BE2C (cell line): ENCODE results near the gene ANKRD61.

Source experiments
- DNase-seq: peaks from one replicate; pipeline ENCODE4 v3.0.0-alpha.2; 2020
- H3K27me3 ChIP-seq: fragments of 250-450 bp; sonication (Bioruptor Pico); 2 replicates; pipeline ENCODE4 v1.5.1; 2020; ENCODE audit warnings: mild to moderate bottlenecking
- H3K36me3 ChIP-seq: fragments of 250-450 bp; sonication (Bioruptor Pico); 2 replicates; pipeline ENCODE4 v1.5.1; 2020; ENCODE audit warnings: mild to moderate bottlenecking
- H3K4me1 ChIP-seq: fragments of 250-450 bp; sonication (Bioruptor Pico); 2 replicates; pipeline ENCODE4 v1.5.1; 2020
- H3K4me3 ChIP-seq: 2 replicates; pipeline ENCODE4 v1.5.1; 2011; ENCODE audit warnings: low read depth, low read length
- H3K9me3 ChIP-seq: fragments of 250-450 bp; sonication (Bioruptor Pico); 2 replicates; pipeline ENCODE4 v1.5.1; 2020
- CTCF ChIP-seq: IDR thresholded peaks from 2 replicates; pipeline ENCODE4 v1.5.1; 2012; ENCODE audit warnings: mild to moderate bottlenecking, low read depth, low read length

ANKRD61 gene

GRCh38 chr7:6022707-6023106 lies 8.5 kb upstream of the ANKRD61 start:
- no peak for TF ChIP-seq CTCF
- no peaks in the 10 kb centered on the region for H3K9me3 ChIP-seq
- no peaks in the 10 kb centered on the region for H3K27me3 ChIP-seq
- peaks cover 95% of the 10 kb centered on the region for H3K36me3 ChIP-seq
- no peak overlapping the region for H3K4me3 ChIP-seq
- no peak for DNase-seq
- H3K4me1 ChIP-seq = no peaks in the 10 kb centered on the region

- H3K9me3 ChIP-seq = no peaks in the 10 kb centered on the region
- H3K36me3 ChIP-seq = peaks cover 97% of the 10 kb centered on the region
- no peak for TF ChIP-seq CTCF
- no peaks in the 10 kb centered on the region for H3K4me1 ChIP-seq
- no peak overlapping the region for H3K4me3 ChIP-seq
- DNase-seq = no peak
- H3K27me3 ChIP-seq = no peaks in the 10 kb centered on the region
Measured at GRCh38 chr7:6023974-6024435, 7.2 kb upstream of the ANKRD61 start.

GRCh38 chr7:6026011-6026819 lies 5.0 kb upstream of the ANKRD61 start:
- TF ChIP-seq CTCF = peak; percentile 43
- peak; percentile 60 for DNase-seq
- peaks cover 88% of the 10 kb centered on the region for H3K36me3 ChIP-seq
- no peaks in the 10 kb centered on the region for H3K4me1 ChIP-seq
- H3K27me3 ChIP-seq = no peaks in the 10 kb centered on the region
- H3K4me3 ChIP-seq = no peak overlapping the region
- no peaks in the 10 kb centered on the region for H3K9me3 ChIP-seq

- Histone ChIP-seq H3K36me3 (peaks cover 87% of the 10 kb centered on the region), H3K27me3 (no peaks in the 10 kb centered on the region), H3K4me1 (no peaks in the 10 kb centered on the region), H3K4me3 (no peak overlapping the region), H3K9me3 (no peaks in the 10 kb centered on the region)
- TF ChIP-seq CTCF = no peak
- DNase-seq = no peak
Measured at GRCh38 chr7:6026820-6027311, 4.3 kb upstream of the ANKRD61 start.

- peaks cover 83% of the 10 kb centered on the region for H3K36me3 ChIP-seq
Measured at GRCh38 chr7:6027806-6028365, 3.3 kb upstream of the ANKRD61 start.

More at GRCh38 chr7:6027806-6028365, 3.3 kb upstream of the ANKRD61 start:
- H3K9me3 ChIP-seq = no peaks in the 10 kb centered on the region
- H3K4me3 ChIP-seq = no peak overlapping the region
- H3K4me1 ChIP-seq = no peaks in the 10 kb centered on the region
- H3K27me3 ChIP-seq = no peaks in the 10 kb centered on the region
- no peak for DNase-seq
- TF ChIP-seq CTCF = no peak
